Measurements from ENCODE around the gene PAK5. TPM values are rescaled to one million over a fixed set of nuclear protein-coding genes. Genes with fewer than 3 reads are reported as not detected.

Gene PAK5
- total and polyA plus RNA-seq, 2 donors (not counting 1 experiment from before 2014, with no cell fraction given): not detected

DNA sequence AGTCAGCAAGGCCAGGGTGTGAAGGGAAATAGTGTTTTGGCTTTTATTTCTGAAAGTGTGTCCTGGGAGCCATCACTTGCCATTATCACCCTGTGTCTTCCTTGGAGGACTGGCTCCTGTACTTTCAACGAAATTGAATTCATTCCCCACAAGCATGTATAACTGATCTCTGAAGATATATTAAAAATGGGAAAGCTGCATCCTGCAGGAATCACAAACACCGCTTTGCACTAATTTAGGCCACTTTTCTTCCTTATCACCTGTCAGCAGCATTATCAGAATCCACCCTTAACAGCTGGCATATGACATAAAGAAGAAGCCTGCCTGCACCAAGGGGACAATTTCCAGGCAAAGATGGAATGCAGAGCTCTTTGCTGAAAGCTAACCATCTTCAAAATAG lies 268.3 kb downstream of the PAK5 start:
- Histone ChIP-seq H2AFZ (ENCODE audit: insufficient read depth, low read depth, low read length, poor library complexity, severe bottlenecking) (no peak overlapping the region), H3K36me3 (replicated peaks in 1 of 2; ENCODE audit: control extremely low read depth in 1 of 2, control insufficient read depth in 1 of 2, extremely low read depth in 1 of 2, insufficient read depth in 2 of 2, low read length in 1 of 2) (no peaks in the 10 kb centered on the region), H3K79me2 (ENCODE audit: control insufficient read depth, insufficient read depth, low read length) (no peaks in the 10 kb centered on the region), H3K4me2 (replicated peaks; ENCODE audit: low read depth, low read length, poor library complexity, severe bottlenecking) (no peak overlapping the region), H3K9me3 (ENCODE audit: control extremely low read depth in 1 of 3, control insufficient read depth in 2 of 3, insufficient read depth in 1 of 3, low read length in 2 of 3) (peaks cover 0 to 5% (median 0%) of the 10 kb centered on the region in 3 donors), H3K27ac (ENCODE audit: low read length in 2 of 2) (no peak overlapping the region), H3K27me3 (replicated peaks in 1 of 4; ENCODE audit: control extremely low read depth in 1 of 4, control insufficient read depth in 3 of 4, insufficient read depth in 4 of 4, low read length in 3 of 4) (peaks cover 0 to 11% (median 1%) of the 10 kb centered on the region in 4 experiments), H3K9ac (ENCODE audit: low read length) (no peak overlapping the region), H3K4me1 (ENCODE audit: control insufficient read depth in 2 of 2, insufficient read depth in 2 of 2, low read length in 2 of 2) (no peaks in the 10 kb centered on the region), H4K20me1 (ENCODE audit: control insufficient read depth, insufficient read depth, low read length, poor library complexity, severe bottlenecking) (no peaks in the 10 kb centered on the region), H3K4me3 (ENCODE audit: control extremely low read depth in 1 of 5, extremely low read depth in 1 of 5, insufficient read depth in 1 of 5, low read depth in 2 of 5, low read length in 4 of 5) (no peak overlapping the region)
- 100% methylated on average over 1 of the region's 2 CpGs for WGBS (ENCODE audit: insufficient coverage)
- no peaks in the 10 kb centered on the region for H3K9me3 Mint-ChIP-seq (ENCODE audit: insufficient read depth)
- no peak for ATAC-seq (ENCODE audit: low read depth)
- no peak overlapping the region for H3K4me3 Mint-ChIP-seq
- ChIA-PET POLR2A (no interaction called here), CTCF (no interaction called here)
- intact Hi-C loops (cut with micrococcal nuclease): no loop called here
- TF ChIP-seq, protein P1, sequence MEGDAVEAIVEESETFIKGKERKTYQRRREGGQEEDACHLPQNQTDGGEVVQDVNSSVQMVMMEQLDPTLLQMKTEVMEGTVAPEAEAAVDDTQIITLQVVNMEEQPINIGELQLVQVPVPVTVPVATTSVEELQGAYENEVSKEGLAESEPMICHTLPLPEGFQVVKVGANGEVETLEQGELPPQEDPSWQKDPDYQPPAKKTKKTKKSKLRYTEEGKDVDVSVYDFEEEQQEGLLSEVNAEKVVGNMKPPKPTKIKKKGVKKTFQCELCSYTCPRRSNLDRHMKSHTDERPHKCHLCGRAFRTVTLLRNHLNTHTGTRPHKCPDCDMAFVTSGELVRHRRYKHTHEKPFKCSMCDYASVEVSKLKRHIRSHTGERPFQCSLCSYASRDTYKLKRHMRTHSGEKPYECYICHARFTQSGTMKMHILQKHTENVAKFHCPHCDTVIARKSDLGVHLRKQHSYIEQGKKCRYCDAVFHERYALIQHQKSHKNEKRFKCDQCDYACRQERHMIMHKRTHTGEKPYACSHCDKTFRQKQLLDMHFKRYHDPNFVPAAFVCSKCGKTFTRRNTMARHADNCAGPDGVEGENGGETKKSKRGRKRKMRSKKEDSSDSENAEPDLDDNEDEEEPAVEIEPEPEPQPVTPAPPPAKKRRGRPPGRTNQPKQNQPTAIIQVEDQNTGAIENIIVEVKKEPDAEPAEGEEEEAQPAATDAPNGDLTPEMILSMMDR (IDR thresholded peaks at IDR 0.05): no peak
- no peak for TF ChIP-seq EZH2 (IDR thresholded peaks at IDR 0.05; ENCODE audit: borderline replicate concordance, insufficient read depth, low read depth, low read length, poor library complexity, severe bottlenecking)
- DNase-seq: no peak
- peaks cover 20% of the 10 kb centered on the region for H3K27me3 Mint-ChIP-seq
- no peaks in the 10 kb centered on the region for H3K4me1 Mint-ChIP-seq
- no peak overlapping the region for H3K27ac Mint-ChIP-seq

DNA sequence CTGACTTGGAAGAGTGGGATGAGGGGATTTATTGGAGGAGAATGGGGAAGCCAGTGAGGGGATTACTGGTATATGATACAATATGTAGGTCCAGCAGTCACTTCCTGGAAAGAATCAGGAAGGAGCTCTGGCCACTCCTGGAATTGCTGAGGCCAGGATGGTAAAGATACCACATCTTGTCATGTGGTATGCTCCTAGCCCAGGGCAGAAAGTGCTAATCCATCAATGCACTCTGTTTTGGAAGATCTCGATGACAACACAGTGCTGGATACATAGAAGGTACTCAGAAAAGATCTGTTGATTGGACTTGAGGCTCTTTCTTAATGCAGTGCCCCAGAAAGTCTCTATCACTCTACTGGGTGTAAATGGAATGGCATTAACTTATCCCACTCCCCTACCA lies 271.9 kb downstream of the PAK5 start:
- H2AFZ ChIP-seq (ENCODE audit: insufficient read depth, low read depth, low read length, poor library complexity, severe bottlenecking): no peak overlapping the region
- no peaks in the 10 kb centered on the region for H4K20me1 ChIP-seq (ENCODE audit: control insufficient read depth, insufficient read depth, low read length, poor library complexity, severe bottlenecking)
- H3K4me3 ChIP-seq (ENCODE audit: control extremely low read depth in 1 of 5, extremely low read depth in 1 of 5, insufficient read depth in 1 of 5, low read depth in 2 of 5, low read length in 4 of 5): no peak overlapping the region
- Mint-ChIP-seq H3K9me3 (ENCODE audit: insufficient read depth) (no peaks in the 10 kb centered on the region), H3K27ac (no peak overlapping the region), H3K4me3 (no peak overlapping the region), H3K4me1 (no peaks in the 10 kb centered on the region), H3K27me3 (peaks cover 20% of the 10 kb centered on the region)
- ATAC-seq (ENCODE audit: low read depth) (no peak), DNase-seq (no peak)
- no peaks in the 10 kb centered on the region for H3K4me1 ChIP-seq (ENCODE audit: control insufficient read depth in 2 of 2, insufficient read depth in 2 of 2, low read length in 2 of 2)
- intact Hi-C loops (cut with micrococcal nuclease): no loop called here
- WGBS (ENCODE audit: insufficient coverage): 60% methylated on average over 1 of the region's 1 CpG
- POLR2A ChIA-PET: no interaction called here
- no peaks in the 10 kb centered on the region for H3K79me2 ChIP-seq (ENCODE audit: control insufficient read depth, insufficient read depth, low read length)
- H3K27me3 ChIP-seq (replicated peaks in 1 of 4; ENCODE audit: control extremely low read depth in 1 of 4, control insufficient read depth in 3 of 4, insufficient read depth in 4 of 4, low read length in 3 of 4): peaks cover 0 to 11% (median 0%) of the 10 kb centered on the region in 4 experiments
- H3K9me3 ChIP-seq (ENCODE audit: control extremely low read depth in 1 of 3, control insufficient read depth in 2 of 3, insufficient read depth in 1 of 3, low read length in 2 of 3): peaks cover 0 to 5% (median 0%) of the 10 kb centered on the region in 3 donors
- H3K9ac ChIP-seq (ENCODE audit: low read length): no peak overlapping the region
- CTCF ChIA-PET: no interaction called here
- no peaks in the 10 kb centered on the region for H3K36me3 ChIP-seq (replicated peaks in 1 of 2; ENCODE audit: control extremely low read depth in 1 of 2, control insufficient read depth in 1 of 2, extremely low read depth in 1 of 2, insufficient read depth in 2 of 2, low read length in 1 of 2)
- H3K4me2 ChIP-seq (replicated peaks; ENCODE audit: low read depth, low read length, poor library complexity, severe bottlenecking): no peak overlapping the region
- TF ChIP-seq, protein P1 (IDR thresholded peaks at IDR 0.05): no peak
- no peak for TF ChIP-seq EZH2 (IDR thresholded peaks at IDR 0.05; ENCODE audit: borderline replicate concordance, insufficient read depth, low read depth, low read length, poor library complexity, severe bottlenecking)
- no peak overlapping the region for H3K27ac ChIP-seq (ENCODE audit: low read length in 2 of 2)

Measured in B cell (primary cell).